ENCODE measurements around the gene ATRAID.
"Not testable (repeated sequence)": the region's sequence is repeated elsewhere in the genome, so short reads cannot be mapped to it uniquely, and the experiment has no call there.

GRCh38 chr2:27175781-27176180, 36.1 kb upstream of the ATRAID start:
- not testable (repeated sequence) for TF ChIP-seq CTCF, POLR2A (IDR thresholded peaks at IDR 0.05)
